ENCODE measurements around the gene STYX. TPM values are rescaled to one million over a fixed set of nuclear protein-coding genes. Genes with fewer than 3 reads are reported as not detected.

The STYX gene
- total RNA-seq, 1 donor from 2014 or later: 9.0 TPM

DNA sequence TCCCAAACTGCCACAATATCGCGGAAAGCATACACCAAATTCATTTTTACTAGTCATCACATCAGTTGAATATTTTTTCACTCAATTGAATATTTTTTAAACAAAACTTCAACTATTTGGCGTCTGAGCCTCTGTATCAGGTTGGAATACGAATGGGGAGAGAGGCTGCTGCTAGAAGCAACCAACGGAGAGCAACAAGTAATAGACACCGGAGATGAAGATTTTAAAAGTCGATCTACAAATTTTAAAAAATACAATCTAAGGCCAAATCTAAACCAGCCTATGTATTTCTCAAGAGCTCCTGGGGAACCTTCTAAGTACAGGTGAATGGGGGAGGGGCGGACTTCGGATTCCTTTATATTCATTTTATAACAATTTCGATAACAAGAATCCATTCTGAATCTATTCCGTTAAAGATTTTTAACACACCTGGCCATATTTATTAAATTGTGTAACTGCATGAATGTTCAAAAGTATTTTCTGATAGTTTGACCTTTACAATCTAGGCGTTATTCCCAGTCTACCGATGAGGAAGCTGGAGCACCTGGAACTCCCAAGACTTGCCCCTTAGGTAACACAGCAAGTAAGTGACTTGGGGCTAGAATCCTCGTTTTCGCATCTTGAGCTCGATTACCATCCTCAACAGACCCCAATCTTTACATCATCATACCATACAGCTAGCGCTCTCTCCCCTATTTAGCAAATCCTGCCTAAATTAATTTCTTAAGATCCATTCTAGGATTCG is 60.2 kb downstream of the STYX start:
- DNase-seq (ENCODE audit: low spot score): no peak

DNA sequence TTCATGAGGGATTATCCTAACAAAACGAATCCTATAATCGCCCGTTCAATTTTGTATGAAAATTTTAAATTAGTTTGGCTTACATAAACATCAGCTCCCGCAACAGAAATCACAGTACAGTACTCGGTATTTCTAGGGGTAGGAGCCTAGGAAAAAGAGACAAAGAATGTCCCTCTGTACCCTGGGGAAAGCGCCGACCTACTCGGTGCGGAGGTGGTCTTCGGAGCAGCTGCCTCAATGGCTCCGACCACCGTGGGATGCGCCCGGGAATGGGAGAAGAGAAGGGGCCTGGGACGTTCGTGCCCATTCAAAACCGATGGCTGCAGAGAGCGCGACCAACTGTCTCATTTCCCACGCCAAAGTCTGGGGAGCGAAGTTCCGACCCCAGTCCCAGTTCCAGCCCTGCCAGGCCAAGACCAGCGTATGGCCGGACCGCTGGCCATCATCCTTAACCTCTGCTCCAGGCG is 60.8 kb downstream of the STYX start:
- DNase-seq (ENCODE audit: low spot score): peak; percentile 38

DNA sequence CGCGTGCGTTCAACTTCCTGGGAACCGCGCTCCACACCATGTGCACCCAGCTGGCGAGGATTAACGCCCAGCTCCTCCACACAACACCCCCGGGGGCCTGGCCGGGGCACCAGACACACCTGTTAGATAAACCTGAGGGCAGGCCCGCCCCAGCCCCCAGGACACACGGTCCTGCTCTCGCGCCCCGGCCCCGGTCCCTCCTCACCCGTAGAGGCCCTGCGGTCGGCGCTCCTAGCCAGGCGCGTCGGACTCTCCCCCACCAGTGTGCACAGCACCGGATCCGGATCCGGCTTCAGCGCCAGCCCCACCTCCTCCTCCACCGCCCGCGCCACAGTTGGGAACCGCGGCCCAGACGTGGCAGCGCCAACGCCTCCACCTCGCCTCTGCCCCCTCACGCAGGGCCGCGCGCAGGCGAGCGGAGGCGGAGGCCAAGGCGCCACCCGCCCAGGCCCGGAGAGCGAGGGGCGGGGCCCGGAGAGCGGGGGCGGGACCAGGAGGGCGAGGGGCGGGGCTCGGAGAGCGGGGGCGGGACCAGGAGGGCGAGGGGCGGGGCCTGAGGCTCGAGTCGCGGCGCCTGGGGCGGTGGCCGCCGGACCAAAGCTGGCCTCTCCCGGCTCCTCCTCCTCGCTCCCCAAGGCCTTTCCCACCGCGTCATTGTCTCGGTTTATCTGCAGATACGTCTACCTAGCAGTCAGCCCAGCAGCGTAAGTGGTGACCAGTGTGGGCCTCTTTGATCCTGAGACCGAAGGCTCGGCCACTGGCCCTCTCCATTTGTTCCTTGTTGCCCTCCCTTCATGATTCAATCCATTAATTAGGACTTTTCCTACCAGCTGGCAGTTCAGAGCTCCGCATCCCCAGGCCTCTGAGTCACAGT is 61.5 kb downstream of the STYX start, which contains the start of gene GNPNAT1:
GNPNAT1 (minus strand) TSS at position 385 of the 874 bp plus-strand sequence. CDS start 6,957 bp downstream, outside the sequence.
- peak; percentile 83 for DNase-seq (ENCODE audit: low spot score)

DNA sequence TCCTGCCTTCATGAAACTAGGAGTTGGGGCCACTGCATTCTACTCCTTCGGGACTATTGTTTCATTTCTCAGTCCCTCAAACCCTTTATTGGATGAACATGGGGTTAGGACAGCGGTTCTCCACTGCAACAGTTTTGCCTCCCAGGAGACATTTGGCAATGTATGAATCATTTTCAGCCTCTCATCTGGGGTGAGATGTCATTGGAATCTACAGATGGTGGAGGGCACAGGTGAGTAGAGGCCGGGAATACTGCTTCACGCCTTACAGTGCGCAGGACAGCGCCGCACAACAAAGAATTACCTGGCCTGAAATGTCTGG is 62.1 kb downstream of the STYX start:
- DNase-seq (ENCODE audit: low spot score): no peak

DNA sequence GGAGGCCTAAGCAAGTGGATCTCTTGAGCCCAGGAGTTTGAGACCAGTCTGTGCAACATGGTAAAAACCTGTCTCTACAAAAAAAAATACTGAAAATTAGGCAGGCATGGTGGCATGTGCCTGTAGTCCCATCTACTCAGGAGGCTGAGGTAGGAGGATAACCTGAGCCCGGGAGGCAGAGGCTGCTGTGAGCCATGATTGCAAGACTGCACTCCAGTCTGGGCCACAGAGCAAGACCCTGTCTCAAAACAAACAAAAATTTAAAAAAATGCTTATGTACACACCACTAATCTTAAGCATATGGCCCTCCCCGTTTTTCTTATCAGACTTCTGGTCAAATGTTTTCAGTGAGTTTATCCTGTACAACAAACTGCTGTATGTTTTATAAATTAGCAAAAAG is 63.1 kb downstream of the STYX start:
- no peak for DNase-seq (ENCODE audit: low spot score)

DNA sequence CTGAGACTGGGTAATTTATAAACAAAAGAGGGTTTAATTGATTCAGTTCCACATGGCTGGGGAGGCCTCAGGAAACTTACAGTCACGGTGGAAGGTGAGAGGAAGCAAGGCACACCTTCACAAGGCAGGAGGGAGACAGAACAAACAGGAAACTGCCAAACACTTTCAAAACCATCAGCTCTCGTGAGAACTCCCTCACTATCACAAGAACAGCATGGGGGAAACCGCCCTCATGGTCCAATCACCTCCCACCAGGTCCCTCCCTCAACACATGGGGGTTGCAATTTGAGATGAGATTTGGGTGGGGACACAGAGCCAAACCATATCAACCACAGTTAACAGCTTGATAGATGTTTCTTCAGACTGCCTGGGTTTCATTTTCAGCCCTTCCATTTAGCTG is 67.7 kb downstream of the STYX start:
- DNase-seq (ENCODE audit: low spot score): no peak

DNA sequence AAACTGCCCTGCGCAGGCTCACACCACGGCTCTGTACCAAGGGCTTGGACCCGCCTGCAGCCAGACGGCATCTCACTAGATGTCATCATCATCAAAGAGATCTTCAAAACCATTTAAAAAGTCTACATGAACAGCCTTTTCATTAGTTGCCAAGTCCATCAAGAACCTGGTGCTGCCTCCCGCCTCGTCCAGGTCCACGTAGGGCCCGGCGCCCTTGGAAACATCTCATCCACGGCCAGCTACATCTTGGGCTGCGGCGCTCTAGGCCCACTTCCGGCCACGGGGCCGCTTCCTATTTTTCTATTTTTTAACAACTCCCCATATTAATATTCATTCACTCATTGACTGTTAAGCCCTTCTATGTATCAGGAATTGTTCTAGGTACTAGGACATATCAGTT is 68.9 kb downstream of the STYX start:
- no peak for DNase-seq (ENCODE audit: low spot score)

DNA sequence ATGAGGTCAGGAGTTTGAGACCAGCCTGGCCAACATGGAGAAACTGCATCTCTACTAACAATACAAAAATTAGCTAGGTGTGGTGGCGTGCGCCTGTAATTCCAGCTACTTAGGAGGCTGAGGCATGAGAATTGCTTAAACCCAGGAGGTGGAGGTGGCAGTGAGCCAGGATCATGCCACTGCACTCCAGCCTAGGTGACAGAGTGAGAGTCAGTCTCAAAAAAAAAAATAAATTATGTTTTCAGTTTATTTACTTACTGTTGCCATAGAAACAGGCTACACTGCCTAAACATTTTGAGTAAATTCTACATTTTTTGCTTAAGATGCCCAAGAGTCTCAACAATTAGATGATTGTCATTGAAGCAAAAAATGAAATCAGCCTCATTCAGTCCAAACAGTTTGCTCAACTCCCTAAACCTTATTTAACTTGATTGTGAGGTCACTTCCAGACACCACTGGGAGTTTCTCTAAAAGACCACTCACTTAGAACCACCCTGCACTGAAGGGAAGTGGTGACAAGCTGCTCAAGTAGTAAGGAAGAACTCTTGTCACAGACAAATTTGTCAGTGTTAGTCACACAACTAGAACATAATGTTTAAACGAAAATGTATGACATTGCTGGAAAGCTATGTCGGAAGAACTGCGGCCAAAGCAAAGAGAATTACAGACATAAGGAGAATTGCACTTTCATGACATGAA is 71.2 kb downstream of the STYX start:
- DNase-seq (ENCODE audit: low spot score): no peak

DNA sequence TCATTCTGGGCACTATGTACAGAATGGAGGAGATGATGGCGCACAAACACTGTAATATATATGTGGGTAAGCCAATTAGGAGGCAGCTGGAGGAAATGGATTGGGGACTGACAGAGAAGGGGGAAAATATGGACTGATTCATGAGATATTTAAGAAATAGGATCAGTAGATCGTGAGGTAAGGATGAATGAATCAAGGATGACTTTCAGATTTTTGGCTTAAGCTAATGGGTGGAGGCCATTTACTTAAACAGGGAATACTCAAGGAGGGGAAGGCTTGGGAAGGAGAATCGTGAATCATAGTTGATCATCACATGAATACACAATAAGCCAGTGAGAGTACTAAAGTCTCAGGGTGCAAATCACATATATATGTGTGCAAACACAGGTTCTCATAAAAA is 72.6 kb downstream of the STYX start:
- DNase-seq (ENCODE audit: low spot score): no peak

DNA sequence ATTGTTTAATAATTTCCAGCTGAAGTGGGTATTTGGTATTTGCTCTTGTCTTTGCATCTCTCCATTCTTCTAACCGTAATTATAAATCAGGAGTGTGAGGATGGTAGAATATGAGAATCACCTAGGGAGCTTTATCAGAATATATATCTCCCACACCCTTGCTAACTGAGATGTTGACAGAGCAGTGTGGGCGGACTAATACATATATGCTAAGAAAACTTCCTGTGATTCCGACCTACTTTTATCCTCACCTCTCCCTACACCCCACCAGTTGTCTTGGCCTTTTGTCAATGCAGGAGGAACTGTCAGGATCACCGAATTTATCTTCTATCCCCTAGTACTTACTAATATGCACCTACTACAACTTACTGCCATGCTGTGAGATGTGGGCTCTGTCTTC is 76.1 kb downstream of the STYX start:
- no peak for DNase-seq (ENCODE audit: low spot score)

DNA sequence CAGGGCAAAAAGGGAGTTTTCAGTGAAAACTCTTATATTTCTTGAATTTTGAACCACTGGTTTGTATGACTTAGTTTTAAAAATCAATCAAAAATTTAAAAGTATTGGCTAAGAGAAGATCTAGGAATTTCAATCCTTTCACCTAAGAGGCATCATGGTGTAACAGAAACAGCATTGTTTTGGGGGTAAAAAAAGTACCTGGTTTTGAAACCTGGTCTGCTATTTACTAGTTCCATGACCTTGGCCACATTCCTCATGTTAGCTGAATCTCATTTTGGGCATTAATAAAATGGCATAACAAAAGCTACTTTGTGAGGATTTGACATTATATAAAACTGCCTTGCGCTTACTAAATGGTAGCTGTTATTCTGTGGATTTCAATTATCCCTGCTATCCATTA is 78.1 kb downstream of the STYX start:
- DNase-seq (ENCODE audit: low spot score): no peak

DNA sequence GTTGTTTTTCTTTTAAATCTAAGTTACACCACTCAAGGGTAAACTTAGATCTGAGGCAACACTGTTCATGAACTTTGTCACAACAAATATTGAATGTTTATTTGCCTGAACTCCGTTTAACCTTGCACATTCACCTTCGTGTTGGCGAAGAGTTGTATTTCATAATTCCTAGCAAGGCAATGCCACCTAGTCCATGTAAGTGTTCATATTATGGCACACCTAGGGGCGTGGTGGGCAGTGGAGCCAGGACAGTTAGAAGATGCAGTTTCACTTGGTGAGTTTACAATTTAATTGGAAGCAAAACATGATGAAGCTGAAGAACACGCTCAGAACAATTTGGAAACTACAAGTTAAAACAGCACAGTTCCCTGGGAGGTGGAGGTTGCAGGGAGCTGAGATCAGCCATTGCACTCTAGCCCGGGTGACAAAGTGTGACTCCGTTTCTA is 91.9 kb downstream of the STYX start:
- DNase-seq (ENCODE audit: low spot score): no peak

DNA sequence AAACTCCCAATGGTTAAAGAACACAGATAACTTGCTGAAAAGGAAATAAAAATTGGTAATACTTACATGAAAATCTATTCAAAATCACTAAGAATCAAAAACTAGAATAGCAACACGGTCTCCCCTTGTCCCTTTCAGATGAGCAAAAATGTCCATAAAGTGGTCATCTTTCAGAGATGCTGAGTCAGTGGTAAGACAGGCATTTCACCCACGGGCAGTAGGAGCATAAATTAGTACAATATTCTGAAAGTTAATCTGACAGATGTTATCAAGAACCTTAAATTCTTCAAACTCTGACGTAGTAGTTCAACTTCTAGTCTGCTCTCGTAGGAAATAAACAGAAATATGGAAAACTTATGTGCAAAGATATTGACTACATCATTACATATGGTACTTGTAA is 94.5 kb downstream of the STYX start:
- DNase-seq (ENCODE audit: low spot score): no peak

Other genes starting within 250 kb of the STYX start
- gene TXNDC16, start 177.7 kb upstream of the STYX start, total RNA-seq: 7.0 TPM
- 0.86 TPM for gene GPR137C, start 177.3 kb upstream of the STYX start, total RNA-seq
- gene ERO1A, start 34.6 kb upstream of the STYX start, total RNA-seq: 74.6 TPM
- 61.6 TPM for gene PSMC6, start 23.0 kb upstream of the STYX start, total RNA-seq
- 18.9 TPM for gene GNPNAT1, start 61.4 kb downstream of the STYX start, total RNA-seq
- 125 TPM for gene FERMT2, start 220.9 kb downstream of the STYX start, total RNA-seq